Neural progenitor cell (in vitro differentiated cells): ENCODE measurements around the gene RET.

Source experiments
- EZH2phosphoT487 ChIP-seq: fragments of 200-600 bp; sonication (generic); IDR thresholded peaks from 2 replicates; pipeline ENCODE4 v1.6.1; 2017; ENCODE audit warnings: antibody characterized with exemption
- TF ChIP-seq, protein P1 (sequence below): fragments of 200-600 bp; sonication (generic); IDR thresholded peaks from 2 replicates; pipeline ENCODE4 v1.5.1; 2017; ENCODE audit warnings: antibody characterized with exemption, mild to moderate bottlenecking

DNA sequence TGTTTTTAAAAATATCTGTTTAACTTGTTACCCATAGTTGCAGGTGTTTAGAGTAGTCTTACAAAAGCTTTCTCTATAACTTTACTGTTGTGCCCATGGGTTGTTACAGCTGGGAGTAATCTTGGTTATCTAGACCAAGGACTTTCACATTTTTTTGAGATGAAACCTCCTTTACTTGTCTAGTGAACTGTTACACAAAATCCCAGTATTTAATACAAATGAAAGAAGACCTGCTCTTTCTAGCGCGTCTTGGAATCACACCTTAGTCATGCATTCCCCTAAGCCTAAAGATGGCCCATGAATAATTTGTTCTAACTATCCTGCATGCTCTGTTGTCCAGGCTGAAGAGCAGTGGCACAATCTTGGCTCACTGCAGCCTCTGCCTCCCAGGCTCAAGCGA lies 99.4 kb downstream of the RET start:
- TF ChIP-seq, protein P1, sequence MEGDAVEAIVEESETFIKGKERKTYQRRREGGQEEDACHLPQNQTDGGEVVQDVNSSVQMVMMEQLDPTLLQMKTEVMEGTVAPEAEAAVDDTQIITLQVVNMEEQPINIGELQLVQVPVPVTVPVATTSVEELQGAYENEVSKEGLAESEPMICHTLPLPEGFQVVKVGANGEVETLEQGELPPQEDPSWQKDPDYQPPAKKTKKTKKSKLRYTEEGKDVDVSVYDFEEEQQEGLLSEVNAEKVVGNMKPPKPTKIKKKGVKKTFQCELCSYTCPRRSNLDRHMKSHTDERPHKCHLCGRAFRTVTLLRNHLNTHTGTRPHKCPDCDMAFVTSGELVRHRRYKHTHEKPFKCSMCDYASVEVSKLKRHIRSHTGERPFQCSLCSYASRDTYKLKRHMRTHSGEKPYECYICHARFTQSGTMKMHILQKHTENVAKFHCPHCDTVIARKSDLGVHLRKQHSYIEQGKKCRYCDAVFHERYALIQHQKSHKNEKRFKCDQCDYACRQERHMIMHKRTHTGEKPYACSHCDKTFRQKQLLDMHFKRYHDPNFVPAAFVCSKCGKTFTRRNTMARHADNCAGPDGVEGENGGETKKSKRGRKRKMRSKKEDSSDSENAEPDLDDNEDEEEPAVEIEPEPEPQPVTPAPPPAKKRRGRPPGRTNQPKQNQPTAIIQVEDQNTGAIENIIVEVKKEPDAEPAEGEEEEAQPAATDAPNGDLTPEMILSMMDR, result no peak
- TF ChIP-seq EZH2phosphoT487, result no peak
